Osteoblast (primary cell): ENCODE results near the gene PON2. TPM values are rescaled to one million over a fixed set of nuclear protein-coding genes. Genes with fewer than 3 reads are reported as not detected.

Experiments
- DNase-seq: peaks from one replicate; pipeline ENCODE4 v3.0.0; 2011; ENCODE audit warnings: low spot score, mixed read lengths; ENCODE audit not compliant: insufficient read length; ENCODE audit errors: missing footprints
- H2AFZ ChIP-seq: 2 replicates; pipeline ENCODE4 v1.6.0; 2011; ENCODE audit warnings: mild to moderate bottlenecking, low read length
- H3K27ac ChIP-seq: 2 replicates; pipeline ENCODE4 v1.5.1; 2011; ENCODE audit warnings: mild to moderate bottlenecking, low read depth, low read length, moderate library complexity
- H3K27me3 ChIP-seq: 2 replicates; pipeline ENCODE4 v1.6.0; 2012; ENCODE audit warnings: mild to moderate bottlenecking, control low read depth, inconsistent platforms, low read length, moderate library complexity; ENCODE audit not compliant: insufficient read depth
- H3K36me3 ChIP-seq: 2 replicates; pipeline ENCODE4 v1.5.1; 2011; ENCODE audit warnings: mild to moderate bottlenecking, low read length, control low read depth, moderate library complexity; ENCODE audit not compliant: insufficient read depth
- H3K4me1 ChIP-seq: 2 replicates; pipeline ENCODE4 v1.5.1; 2011; ENCODE audit warnings: mild to moderate bottlenecking, low read length, control low read depth, moderate library complexity; ENCODE audit not compliant: insufficient read depth
- H3K4me2 ChIP-seq: 2 replicates; pipeline ENCODE4 v1.6.0; 2011; ENCODE audit warnings: mild to moderate bottlenecking, low read length; ENCODE audit not compliant: insufficient read depth
- H3K4me3 ChIP-seq: fragments of 200-600 bp; sonication (generic); 3 replicates; pipeline ENCODE4 v1.5.1; 2012; ENCODE audit warnings: mild to moderate bottlenecking, low read length, inconsistent platforms; ENCODE audit not compliant: insufficient read depth
- H3K79me2 ChIP-seq: 2 replicates; pipeline ENCODE4 v1.6.0; 2012; ENCODE audit warnings: mild to moderate bottlenecking, low read length, control low read depth, inconsistent platforms; ENCODE audit not compliant: insufficient read depth
- H3K9me3 ChIP-seq: 2 replicates; pipeline ENCODE4 v1.5.1; 2011; ENCODE audit warnings: low read depth, low read length, control low read depth
- H4K20me1 ChIP-seq: 2 replicates; pipeline ENCODE4 v1.6.0; 2012; ENCODE audit warnings: mild to moderate bottlenecking, low read length, control low read depth; ENCODE audit not compliant: insufficient read depth
- total RNA-seq: library from RNA; depleted of rRNA; stranded (reverse); fragments of >200 nt; gene quantifications from 2 replicates; pipeline ENCODE4 v1.2.3, GENCODE V29; 2012
- TF ChIP-seq, protein P1 (sequence below): IDR thresholded peaks from 2 replicates; pipeline ENCODE4 v1.5.1; 2011; ENCODE audit warnings: mild to moderate bottlenecking, low read depth, low read length, moderate library complexity; ENCODE audit errors: extremely low read depth

Gene PON2
- total RNA-seq, 1 donor = 77.8 TPM

DNA sequence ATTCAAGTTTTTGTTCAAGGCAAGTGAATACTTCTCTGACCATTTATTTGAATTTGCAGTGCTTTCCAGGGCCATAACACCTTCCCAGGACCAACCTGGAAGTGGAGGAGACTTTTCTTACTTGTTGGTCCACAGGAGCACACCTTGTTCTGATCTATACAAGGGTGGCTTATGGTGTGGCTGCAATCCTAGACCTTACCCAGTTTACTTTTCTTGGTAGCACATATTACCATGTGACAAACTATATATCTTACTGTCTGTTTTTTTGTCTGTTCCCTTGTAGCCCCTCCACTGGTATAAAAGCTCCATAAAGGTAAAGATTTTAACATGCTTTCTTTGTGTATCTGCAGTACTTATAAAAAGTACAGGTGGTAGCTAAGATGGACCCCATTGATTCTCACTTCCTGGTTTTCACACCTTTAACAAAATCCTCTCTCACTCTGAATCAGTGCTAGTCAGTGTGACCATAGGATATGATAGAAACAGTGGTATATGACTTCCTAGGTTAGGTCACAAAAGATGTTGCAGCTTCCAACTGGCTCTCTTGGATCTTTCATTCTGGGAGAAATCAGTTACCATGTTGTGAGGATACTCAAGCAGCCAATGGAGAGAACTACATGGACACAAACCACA, 45.3 kb upstream of the PON2 start:
- no peaks in the 10 kb centered on the region for H3K9me3 ChIP-seq
- no peak overlapping the region for H3K4me3 ChIP-seq
- no peaks in the 10 kb centered on the region for H3K36me3 ChIP-seq
- H3K27ac ChIP-seq = no peak overlapping the region
- H3K4me2 ChIP-seq = no peak overlapping the region
- TF ChIP-seq, protein P1, sequence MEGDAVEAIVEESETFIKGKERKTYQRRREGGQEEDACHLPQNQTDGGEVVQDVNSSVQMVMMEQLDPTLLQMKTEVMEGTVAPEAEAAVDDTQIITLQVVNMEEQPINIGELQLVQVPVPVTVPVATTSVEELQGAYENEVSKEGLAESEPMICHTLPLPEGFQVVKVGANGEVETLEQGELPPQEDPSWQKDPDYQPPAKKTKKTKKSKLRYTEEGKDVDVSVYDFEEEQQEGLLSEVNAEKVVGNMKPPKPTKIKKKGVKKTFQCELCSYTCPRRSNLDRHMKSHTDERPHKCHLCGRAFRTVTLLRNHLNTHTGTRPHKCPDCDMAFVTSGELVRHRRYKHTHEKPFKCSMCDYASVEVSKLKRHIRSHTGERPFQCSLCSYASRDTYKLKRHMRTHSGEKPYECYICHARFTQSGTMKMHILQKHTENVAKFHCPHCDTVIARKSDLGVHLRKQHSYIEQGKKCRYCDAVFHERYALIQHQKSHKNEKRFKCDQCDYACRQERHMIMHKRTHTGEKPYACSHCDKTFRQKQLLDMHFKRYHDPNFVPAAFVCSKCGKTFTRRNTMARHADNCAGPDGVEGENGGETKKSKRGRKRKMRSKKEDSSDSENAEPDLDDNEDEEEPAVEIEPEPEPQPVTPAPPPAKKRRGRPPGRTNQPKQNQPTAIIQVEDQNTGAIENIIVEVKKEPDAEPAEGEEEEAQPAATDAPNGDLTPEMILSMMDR = no peak
- H3K79me2 ChIP-seq = no peaks in the 10 kb centered on the region
- H4K20me1 ChIP-seq = no peaks in the 10 kb centered on the region
- H3K27me3 ChIP-seq = peaks cover 3% of the 10 kb centered on the region
- no peaks in the 10 kb centered on the region for H3K4me1 ChIP-seq
- H2AFZ ChIP-seq = no peak overlapping the region
- DNase-seq = no peak

DNA sequence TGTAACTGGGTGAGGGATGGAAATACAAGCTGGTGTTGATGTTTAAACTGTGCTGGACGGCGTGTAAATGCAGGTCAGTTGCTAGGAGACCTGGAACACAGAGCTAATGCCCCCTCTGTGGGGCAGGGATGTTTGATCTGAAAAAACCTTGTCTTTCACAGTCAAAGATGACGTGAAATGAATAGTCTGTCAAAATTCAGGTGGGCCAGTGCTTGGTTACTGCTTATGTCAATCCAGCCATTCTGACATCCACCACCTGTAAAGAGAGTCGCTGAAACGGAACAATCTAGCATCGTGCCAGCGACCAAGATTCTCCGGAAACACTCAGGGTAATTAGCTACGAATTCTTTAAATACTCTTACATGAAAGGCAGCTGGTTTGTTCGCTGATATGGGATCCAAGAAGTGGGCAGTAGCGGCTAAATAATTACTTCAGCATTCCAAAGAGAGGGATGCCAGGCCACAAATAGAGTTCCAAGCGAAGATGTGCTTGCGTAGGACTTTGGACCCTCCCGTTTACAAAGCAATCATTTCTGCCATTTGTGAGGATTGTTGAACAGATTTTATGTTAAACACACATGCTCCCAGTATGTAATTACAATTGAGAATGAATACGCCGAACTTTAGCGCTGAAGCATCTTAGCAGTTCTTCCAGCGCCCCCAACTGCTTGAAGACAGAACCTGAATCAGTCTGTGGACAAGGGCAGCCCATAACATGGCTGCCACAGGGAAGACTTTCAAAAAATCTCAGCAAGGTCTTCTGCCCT, 43.6 kb upstream of the PON2 start:
- no peaks in the 10 kb centered on the region for H3K36me3 ChIP-seq
- DNase-seq = no peak
- H3K27ac ChIP-seq = no peak overlapping the region
- peaks cover under 1% of the 10 kb centered on the region for H3K27me3 ChIP-seq
- H3K4me1 ChIP-seq = no peaks in the 10 kb centered on the region
- no peak overlapping the region for H3K4me3 ChIP-seq
- TF ChIP-seq, protein P1 = peak; percentile 25
- H3K79me2 ChIP-seq = no peaks in the 10 kb centered on the region
- H3K9me3 ChIP-seq = no peaks in the 10 kb centered on the region
- H2AFZ ChIP-seq = peak overlapping the region; percentile 39
- H4K20me1 ChIP-seq = no peaks in the 10 kb centered on the region
- H3K4me2 ChIP-seq = peak overlapping the region; percentile 28

DNA sequence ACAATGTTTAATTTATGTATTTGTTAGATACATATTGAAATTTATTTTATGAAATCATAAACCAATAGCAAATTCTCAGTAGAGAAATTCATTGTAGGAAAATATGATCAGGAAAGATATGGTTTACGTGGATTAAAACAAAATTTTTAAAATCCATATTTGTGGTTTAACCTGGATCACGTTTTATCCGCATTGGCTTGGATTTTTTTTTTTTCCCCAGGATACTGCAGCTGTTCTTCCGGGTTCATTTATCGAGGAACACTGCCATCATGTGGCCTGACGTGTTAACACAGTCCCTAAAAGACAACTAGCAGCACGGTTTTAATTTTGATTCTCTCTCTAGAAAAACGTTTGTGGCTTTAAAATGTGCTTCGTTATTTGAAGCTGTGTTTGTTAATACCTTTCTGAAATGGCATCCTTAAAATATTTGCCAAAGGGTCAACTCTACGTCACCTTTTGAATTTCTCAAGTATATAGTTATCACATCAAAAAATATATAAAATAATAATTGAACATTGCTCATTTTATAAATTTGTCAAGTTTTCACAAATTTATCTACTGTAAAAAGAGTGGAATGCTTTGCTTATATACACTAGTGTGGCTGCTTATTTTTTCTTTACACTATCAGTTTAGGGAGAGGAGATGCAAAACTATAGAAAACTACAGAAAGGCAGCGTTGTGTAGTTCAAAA, 42.2 kb upstream of the PON2 start:
- peak; percentile 91 for DNase-seq
- H3K79me2 ChIP-seq = no peaks in the 10 kb centered on the region
- H3K36me3 ChIP-seq = no peaks in the 10 kb centered on the region
- no peak overlapping the region for H3K27ac ChIP-seq
- H4K20me1 ChIP-seq = no peaks in the 10 kb centered on the region
- peak overlapping the region; percentile 11 for H3K4me2 ChIP-seq
- no peaks in the 10 kb centered on the region for H3K27me3 ChIP-seq
- H3K9me3 ChIP-seq = no peaks in the 10 kb centered on the region
- no peak overlapping the region for H3K4me3 ChIP-seq
- TF ChIP-seq, protein P1 = peak; percentile 81
- peaks cover 9% of the 10 kb centered on the region for H3K4me1 ChIP-seq
- no peak overlapping the region for H2AFZ ChIP-seq
